22Rv1 (cell line): ENCODE data around the gene RSAD2.
"Not testable (repeated sequence)": the region's sequence is repeated elsewhere in the genome, so short reads cannot be mapped to it uniquely, and the experiment has no call there.

ENCODE experiments used
- ZFX ChIP-seq: fragments of 450-650 bp; IDR thresholded peaks from 2 replicates; pipeline ENCODE4 v1.6.1; 2017; ENCODE audit warnings: antibody characterized with exemption, borderline replicate concordance
- TF ChIP-seq, protein P1 (sequence below): fragments of 450-650 bp; IDR thresholded peaks from 2 replicates; pipeline ENCODE4 v1.5.1; 2017; ENCODE audit warnings: mild to moderate bottlenecking

DNA sequence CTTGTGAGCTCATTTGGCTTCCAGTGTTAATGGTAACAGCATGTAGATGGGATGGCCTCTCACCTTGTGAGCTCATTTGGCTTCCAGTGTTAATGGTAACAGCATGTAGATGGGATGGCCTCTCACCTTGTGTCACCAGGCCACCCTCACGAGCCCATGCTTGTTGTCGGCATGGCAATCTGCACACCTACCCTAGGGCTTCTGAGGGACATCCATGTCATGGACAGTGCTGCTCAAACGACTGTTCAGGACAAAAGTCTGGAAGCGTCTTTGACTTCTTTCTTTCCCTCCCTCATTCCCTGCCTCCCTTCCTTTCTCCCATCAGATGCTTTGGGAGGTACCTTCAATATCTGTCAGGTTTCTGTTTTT is 58.1 kb downstream of the RSAD2 start:
- TF ChIP-seq, protein P1, sequence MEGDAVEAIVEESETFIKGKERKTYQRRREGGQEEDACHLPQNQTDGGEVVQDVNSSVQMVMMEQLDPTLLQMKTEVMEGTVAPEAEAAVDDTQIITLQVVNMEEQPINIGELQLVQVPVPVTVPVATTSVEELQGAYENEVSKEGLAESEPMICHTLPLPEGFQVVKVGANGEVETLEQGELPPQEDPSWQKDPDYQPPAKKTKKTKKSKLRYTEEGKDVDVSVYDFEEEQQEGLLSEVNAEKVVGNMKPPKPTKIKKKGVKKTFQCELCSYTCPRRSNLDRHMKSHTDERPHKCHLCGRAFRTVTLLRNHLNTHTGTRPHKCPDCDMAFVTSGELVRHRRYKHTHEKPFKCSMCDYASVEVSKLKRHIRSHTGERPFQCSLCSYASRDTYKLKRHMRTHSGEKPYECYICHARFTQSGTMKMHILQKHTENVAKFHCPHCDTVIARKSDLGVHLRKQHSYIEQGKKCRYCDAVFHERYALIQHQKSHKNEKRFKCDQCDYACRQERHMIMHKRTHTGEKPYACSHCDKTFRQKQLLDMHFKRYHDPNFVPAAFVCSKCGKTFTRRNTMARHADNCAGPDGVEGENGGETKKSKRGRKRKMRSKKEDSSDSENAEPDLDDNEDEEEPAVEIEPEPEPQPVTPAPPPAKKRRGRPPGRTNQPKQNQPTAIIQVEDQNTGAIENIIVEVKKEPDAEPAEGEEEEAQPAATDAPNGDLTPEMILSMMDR, result not testable (repeated sequence)
- not testable (repeated sequence) for TF ChIP-seq ZFX
